EL (cell line): ENCODE measurements around the gene APEH.

ENCODE experiments used
- DNase-seq: peaks from one replicate; pipeline ENCODE4 v3.0.0-alpha.2; 2016

APEH gene

DNA sequence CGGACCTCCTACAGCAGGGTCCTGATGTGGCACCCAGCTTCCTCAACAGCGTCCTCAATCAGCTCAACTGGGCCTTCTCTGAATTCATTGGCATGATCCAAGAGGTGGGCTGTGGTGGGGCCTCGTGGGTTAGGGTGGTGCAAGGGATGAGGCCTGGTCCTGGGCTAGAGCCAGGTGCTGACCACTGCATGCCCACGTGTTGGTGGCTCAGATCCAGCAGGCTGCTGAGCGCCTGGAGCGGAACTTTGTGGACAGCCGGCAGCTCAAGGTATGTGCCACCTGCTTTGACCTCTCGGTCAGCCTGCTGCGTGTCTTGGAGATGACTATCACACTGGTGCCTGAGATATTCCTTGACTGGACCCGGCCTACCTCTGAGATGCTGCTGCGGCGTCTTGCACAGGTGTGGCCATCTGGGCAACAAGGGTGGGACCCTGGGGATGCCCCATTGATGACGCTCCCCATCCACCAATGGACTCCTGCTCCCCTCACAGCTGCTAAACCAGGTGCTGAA, 41.5 kb downstream of the APEH start:
- no peak for DNase-seq

DNA sequence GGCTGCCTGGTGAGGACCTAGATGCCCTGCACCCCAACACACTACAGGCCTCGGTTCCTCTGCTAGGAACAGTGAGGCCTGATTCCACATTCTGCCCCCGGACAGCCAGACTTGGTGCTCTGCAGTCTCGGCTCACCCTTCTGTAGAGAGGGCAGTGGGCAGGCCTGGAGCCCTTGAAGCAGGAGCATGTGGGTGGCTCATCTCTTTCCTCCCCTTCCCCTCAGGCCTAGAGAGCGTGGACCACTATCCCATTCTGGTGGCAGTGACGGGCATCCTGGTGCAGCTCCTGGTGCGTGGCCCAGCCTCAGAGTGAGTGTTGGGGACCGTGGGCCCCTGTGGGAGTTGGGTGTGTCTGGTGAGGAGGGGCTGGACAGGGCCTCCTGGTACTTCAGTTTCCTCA, 42.0 kb downstream of the APEH start:
- no peak for DNase-seq

- DNase-seq, result no peak
These were observed 42.6 kb downstream of the APEH start for GRCh38 chr3:49716691-49717210.

DNA sequence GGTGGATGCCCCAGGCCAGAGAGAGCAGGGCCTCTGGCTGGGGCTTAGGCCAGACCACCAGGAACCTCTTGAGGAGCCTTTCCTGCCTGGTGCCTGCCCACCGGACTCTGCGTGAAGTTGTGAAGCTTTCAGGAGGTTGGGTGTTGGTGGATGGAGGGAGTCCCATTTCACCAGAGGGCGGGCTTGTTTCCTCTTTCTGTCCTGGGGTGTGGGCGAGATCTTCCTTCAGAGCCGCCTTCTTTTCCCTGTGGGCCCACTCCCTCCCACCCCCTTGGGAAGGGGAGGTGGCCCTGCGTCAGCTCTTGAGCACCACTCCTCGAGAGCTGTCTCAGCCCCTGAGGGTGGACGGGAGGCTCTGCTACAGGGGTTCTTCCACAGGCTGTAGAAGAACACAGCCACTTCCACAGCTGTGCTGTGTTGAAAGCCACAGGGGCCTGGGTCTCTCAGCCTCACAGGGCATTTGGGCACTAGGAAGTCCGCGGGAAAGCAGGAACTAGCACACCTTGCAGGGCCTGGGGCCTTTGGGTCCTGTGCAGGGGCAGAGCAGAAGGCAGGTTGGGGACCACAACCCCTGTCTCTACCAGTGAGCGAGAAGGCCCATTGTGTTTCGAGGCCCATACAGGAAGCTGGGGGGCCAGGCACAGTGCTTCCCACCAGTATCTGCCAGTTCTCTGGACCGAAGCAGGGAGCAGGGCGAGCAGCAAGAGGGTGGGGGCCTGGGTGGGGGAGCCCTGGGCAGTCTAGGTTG, 43.2 kb downstream of the APEH start:
- DNase-seq, result no peak

- no peak for DNase-seq
These were observed 44.1 kb downstream of the APEH start for GRCh38 chr3:49717959-49718857.

DNA sequence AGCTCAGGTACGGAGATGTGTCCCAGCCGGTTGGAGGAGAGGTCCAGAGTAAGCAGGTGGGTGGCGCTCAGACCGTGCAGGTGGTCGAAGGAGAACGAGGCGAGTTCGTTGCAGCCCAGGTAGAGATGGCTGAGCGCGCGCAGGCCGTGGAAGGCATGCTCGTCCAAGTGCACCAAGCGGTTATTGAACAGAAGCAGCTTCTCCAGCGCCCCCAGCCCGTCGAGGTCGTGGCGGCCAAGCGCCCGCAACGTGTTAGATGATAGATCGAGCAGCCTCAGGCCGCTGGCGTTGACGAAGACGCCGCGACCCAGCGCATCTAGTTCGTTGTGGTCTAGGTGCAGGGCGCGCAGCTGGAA, 44.7 kb downstream of the APEH start:
- no peak for DNase-seq

GRCh38 chr3:49719214-49719884, 45.2 kb downstream of the APEH start, which contains the start of gene AMIGO3:
Gene AMIGO3, minus strand, starts transcription at chr3:49719684. Its CDS starts 219 bp downstream, at chr3:49719465.
- peak; percentile 95 for DNase-seq

DNA sequence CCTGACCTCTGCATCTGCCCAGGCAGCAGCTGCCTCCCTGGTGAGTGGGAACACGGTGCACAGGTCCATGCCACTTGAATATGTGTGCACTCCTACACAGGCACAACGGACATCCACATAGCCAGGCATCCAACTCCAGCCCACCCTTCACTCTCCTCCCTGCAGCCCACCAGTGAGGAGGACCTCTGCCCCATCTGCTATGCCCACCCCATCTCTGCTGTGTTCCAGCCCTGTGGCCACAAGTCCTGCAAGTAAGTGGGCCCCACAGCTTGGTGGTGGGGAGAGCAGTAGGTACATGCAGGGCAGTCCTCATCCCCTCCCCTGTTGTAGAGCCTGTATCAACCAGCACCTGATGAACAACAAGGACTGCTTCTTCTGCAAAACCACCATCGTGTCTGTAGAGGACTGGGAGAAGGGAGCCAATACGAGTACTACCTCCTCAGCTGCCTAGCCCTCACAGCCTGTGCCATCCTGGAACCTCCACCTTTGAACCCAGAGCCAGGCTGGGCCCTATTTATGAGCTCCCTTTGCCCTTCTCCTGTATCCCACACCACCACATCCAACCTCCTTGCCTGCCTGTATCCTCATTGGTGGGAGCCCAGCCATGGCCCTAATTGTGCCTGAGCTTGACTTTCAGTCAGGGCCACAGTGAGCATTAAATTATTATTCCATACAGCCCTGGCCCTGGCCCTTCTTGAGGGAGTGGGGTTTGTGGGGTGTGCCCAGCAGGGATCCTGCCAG, 46.9 kb downstream of the APEH start:
- no peak for DNase-seq

DNA sequence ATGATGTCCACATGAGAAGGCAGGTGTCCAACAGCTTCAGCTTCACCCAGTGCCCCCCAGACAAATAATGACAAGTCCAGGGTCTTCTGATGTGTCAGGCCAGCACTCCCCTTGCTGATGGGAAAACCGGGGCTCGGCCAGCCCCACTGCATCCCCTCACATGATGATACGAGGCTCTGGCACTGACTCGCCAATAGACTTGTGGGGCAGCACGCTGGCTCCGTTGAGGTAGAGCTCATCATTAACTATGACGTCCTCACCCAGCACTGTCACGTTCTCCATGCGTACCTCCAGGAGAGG, 47.4 kb downstream of the APEH start:
- no peak for DNase-seq

GRCh38 chr3:49721896-49722781, 48.0 kb downstream of the APEH start:
- no peak for DNase-seq

DNA sequence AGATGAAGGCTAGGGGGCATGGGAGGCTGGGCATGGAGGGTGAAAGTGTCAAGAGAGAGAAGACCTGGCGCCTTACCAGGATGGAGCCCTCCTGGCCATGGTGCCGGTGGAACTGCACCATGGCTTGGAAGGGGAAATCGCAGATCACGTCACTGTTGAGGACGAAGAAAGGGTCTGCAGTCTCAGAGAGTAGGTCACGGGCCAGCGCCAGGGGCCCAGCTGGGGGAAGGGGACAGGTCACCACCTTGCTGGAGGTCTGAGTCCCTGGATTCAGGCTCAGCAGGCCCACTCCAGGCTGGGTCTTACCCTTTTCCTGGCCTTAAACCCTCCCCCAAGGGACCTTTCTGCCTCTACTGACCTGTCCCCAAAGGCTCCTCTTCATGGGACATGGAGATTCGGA, 48.7 kb downstream of the APEH start:
- DNase-seq, result no peak

- peak; percentile 47 for DNase-seq
These were observed 49.1 kb downstream of the APEH start for GRCh38 chr3:49723296-49723627.

- DNase-seq, result peak; percentile 98
These were observed 49.7 kb downstream of the APEH start, which contains the start of gene GMPPB for GRCh38 chr3:49723628-49724551. Gene GMPPB, minus strand, starts transcription at chr3:49723951. Its CDS starts 225 bp downstream, at chr3:49723726.

DNA sequence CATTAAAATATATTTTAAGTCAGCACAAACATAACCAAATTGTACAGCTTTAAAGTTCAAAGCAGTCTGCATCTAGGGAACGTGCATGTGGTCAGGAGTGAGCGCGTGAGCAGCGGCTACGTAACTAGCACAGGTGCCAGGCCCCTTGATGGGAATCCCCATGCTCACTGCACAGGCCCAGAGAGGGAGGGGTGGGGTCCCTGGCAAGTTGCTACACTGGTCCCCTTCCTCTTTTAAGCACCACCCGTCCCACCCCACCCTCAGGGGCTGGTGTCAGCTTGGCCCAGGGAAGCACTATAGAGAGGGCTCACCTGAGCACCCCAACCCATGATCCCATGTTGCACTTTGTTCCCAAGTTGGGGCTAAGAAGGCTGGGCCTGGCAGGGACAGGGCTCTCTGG, 50.4 kb downstream of the APEH start:
- no peak for DNase-seq

DNA sequence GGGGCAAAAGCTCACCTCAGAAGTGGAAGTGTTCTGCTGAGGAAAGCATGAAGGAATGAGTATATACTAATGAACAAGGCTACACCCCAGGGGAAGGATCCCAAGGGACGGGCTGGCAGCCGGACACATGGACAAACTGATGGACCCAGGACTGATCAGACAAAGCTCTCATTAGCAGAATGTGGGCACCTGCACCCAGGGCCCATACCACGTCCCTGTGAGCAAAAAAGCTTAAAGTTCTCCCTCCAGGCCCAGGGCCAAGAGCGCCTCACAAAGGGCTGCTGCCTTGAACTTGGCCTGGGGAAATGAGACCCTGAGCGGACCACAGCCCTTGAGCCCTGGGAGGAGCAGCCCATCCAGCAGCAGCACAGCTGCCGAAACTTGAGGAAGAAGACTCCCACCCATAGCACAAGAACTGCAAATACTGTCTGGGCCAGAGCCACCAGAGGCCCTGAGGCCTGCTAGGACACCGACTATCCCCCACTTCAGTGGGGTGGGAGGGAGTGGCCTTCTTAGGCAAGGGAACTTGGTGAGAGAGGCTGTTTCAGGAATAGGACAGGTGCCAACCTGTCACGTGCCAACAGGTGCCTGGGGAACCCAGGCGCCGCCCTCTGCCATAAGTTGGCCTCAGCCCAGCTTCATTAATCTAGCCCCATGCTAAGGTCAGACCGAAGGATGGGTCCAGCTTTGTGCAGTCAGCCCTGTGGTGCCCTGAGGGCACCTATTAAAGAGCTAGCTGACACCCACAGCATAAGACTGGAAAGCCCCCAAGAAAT, 51.9 kb downstream of the APEH start:
- no peak for DNase-seq

DNA sequence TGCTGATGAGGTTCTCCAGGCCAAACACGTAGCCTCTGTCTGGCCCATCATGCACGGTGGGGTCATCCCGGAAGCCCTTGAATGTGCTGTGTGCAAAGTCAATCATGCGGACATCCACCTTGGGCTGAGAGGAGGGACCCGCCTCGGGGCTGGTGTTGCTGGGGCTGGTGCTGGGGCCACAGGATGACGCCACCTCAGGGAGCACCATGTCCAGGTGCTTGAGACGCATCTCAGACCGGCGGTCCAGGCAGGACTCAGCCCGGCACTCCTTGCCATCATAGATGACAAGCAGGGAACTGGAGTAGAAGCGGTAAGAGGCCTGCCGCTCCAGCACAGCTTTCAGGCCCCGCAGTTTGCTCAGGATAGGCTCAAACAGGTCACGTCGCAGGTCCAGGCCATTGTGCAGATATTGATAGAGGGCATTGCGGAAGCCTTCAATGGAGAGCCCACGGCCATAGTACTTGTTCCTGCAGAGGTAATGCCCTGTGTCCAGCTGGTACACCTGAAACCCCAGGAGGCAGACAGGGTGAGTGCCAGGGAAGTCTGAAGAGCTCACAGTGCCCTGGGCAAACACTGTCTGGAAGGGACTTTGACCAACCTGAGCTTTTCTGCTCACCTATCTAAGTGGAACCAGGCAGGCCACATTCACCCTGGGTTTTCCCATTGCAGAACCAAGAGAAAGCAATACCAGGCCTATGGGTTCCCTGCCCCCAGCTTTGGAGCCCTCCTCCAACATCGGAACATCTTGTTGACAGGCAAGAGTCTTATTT, 53.2 kb downstream of the APEH start:
- DNase-seq, result no peak

DNA sequence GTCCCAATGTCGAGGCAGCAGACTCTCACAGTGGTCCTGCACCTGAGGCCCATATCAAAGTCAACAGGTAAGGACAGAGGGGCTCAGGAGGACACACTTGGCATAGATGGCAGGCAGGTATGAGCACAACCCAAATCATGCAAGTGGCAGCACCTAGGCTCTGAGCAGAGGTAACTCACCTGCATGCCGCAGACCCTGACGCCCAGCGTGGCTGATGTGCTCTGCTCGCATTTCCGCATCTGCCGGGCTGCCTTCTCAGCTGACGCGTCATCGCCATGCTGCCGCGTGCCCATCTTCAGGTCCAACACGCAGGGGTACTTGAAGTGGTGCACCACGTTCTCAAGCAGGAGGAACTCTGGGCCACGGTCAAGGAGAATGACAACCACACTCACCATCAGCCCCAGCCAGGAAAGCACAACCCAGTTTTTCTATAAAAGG, 53.8 kb downstream of the APEH start:
- no peak for DNase-seq

GRCh38 chr3:49729966-49730609, 55.9 kb downstream of the APEH start:
- no peak for DNase-seq
